ENCODE data around the gene NDUFB6.
A peak's percentile ranks its signal among the peaks of the same experiment; 100 is the strongest.

The NDUFB6 gene

DNA sequence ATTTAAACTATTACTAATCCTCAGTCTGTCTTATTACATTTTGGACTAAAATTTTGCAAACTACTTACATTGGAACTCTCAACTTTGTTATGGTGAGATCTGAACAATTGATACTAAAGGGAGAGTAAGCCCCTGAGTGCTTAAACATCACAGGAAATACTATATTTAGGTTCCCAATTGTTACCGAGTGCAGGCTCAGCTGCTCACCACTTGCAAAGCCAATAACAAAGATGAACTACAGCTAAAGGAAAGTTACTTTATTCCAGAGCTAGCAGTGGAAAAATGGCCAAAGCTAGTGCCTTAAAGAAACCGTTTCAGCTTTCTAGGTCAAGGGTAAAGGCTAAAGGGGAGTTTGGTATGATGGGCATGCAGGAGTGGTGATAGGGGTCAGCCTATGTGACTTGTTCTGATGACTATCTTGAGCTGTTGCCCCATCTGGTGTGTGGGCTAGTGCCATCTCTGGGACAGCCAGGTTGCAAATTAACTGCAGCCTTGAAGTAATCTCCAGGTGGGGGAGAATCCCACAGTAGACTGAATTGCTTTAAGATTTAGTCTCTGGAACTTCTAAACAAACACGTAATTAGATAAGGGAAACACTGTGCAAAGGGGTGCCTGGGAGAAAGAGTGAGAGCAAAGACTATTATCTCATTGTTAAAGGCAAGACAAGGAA lies 7.8 kb upstream of the NDUFB6 start:
- peaks cover 0 to 1% of the 10 kb centered on the region in 2 donors for H3K4me1 Mint-ChIP-seq
- no peaks in the 10 kb centered on the region for H3K9me3 Mint-ChIP-seq
- no peak for ATAC-seq (replicated peaks)
- no peak overlapping the region for H3K27ac Mint-ChIP-seq
- DNase-seq: no peak
- no peaks in the 10 kb centered on the region for H3K36me3 Mint-ChIP-seq
- no peak overlapping the region for H3K4me3 Mint-ChIP-seq
- peaks cover 25 to 38% of the 10 kb centered on the region in 2 donors for H3K27me3 Mint-ChIP-seq

DNA sequence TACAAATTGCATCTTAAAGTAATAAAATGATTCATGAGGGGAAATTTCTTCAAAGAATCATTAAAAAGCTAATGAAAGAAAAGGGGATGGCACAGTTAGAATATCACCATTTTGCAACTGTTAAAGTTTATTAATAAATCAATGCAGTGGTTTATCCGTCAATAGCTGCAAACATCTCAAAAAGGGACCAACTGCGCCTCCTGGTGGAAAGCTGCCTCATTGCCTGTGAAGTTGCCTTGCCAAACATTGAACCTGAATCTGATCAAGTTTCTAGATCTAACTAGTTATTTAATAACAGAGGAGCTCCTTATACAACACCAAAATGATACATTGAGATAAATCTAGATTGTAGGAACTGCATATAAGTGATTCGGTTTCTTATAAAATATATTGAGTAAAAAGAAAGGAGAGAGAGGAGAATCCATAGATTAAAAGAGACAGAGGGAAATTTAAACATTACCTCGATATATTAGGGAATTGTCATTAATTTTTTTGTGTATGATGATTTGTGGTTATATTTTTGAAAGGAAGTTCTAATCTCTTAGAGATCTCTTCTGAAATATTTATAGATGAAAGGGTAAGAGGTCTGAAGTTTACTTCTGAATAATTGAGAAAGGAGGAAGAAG lies 6.9 kb upstream of the NDUFB6 start:
- no peak overlapping the region for H3K4me3 Mint-ChIP-seq
- peaks cover 0 to 1% of the 10 kb centered on the region in 2 donors for H3K4me1 Mint-ChIP-seq
- no peaks in the 10 kb centered on the region for H3K36me3 Mint-ChIP-seq
- no peak overlapping the region for H3K27ac Mint-ChIP-seq
- peaks cover 20 to 31% of the 10 kb centered on the region in 2 donors for H3K27me3 Mint-ChIP-seq
- H3K9me3 Mint-ChIP-seq: no peaks in the 10 kb centered on the region
- peak; percentile 47 to 48 for ATAC-seq (replicated peaks)
- DNase-seq: peak; percentile 23

GRCh38 chr9:32578976-32579375 lies 6.0 kb upstream of the NDUFB6 start:
- no peak for ATAC-seq (replicated peaks)
- Mint-ChIP-seq H3K36me3 (no peaks in the 10 kb centered on the region), H3K9me3 (no peaks in the 10 kb centered on the region), H3K27ac (no peak overlapping the region), H3K4me1 (peaks cover 0 to 1% of the 10 kb centered on the region in 2 donors), H3K4me3 (no peak overlapping the region), H3K27me3 (peaks cover 16 to 27% of the 10 kb centered on the region in 2 donors)
- DNase-seq: no peak

DNA sequence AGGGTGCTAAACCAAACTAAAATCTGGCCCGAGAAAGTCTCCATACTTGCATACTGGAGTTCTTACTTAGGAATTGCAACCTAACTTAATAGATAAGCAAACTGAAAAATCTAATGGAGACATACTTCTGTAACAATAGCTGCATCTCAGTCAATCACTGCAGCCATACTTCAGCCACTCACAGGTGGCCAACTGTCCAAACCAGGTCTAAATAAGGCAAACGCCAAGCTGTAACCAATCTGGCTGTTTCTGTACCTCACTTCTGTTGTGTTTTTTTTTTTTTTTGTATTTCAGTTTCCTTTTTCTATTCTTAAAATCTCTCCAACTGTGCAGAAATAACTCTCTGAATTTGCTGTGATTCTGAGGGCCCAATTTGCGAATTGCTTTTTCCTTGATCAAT lies 4.4 kb upstream of the NDUFB6 start:
- H3K4me1 Mint-ChIP-seq: peaks cover 0 to 5% of the 10 kb centered on the region in 2 donors
- no peaks in the 10 kb centered on the region for H3K9me3 Mint-ChIP-seq
- ATAC-seq (replicated peaks): no peak
- peaks cover 16 to 27% of the 10 kb centered on the region in 2 donors for H3K27me3 Mint-ChIP-seq
- H3K36me3 Mint-ChIP-seq: no peaks in the 10 kb centered on the region
- no peak for DNase-seq
- no peak overlapping the region for H3K4me3 Mint-ChIP-seq
- H3K27ac Mint-ChIP-seq: no peak overlapping the region

- H3K27ac Mint-ChIP-seq: no peak overlapping the region
Observed at GRCh38 chr9:32574858-32575257, 1.9 kb upstream of the NDUFB6 start.

GRCh38 chr9:32573821-32574220 lies 862 bp upstream of the NDUFB6 start:
- peaks cover 9 to 13% of the 10 kb centered on the region in 2 donors for H3K4me1 Mint-ChIP-seq
- H3K36me3 Mint-ChIP-seq: peaks cover 4 to 7% of the 10 kb centered on the region in 2 donors
- H3K4me3 Mint-ChIP-seq: peak overlapping the region in 1 of 2 donors; percentile 99
- no peaks in the 10 kb centered on the region for H3K9me3 Mint-ChIP-seq
- no peak overlapping the region for H3K27ac Mint-ChIP-seq
- H3K27me3 Mint-ChIP-seq: peaks cover 8 to 11% of the 10 kb centered on the region in 2 donors
- no peak for ATAC-seq (replicated peaks)
- DNase-seq: no peak

More at GRCh38 chr9:32574858-32575257, 1.9 kb upstream of the NDUFB6 start:
- Mint-ChIP-seq H3K4me3 (no peak overlapping the region), H3K4me1 (peaks cover 8 to 11% of the 10 kb centered on the region in 2 donors), H3K9me3 (no peaks in the 10 kb centered on the region), H3K27me3 (peaks cover 8 to 20% of the 10 kb centered on the region in 2 donors), H3K36me3 (peaks cover 3 to 5% of the 10 kb centered on the region in 2 donors)
- no peak for DNase-seq
- no peak for ATAC-seq (replicated peaks)

DNA sequence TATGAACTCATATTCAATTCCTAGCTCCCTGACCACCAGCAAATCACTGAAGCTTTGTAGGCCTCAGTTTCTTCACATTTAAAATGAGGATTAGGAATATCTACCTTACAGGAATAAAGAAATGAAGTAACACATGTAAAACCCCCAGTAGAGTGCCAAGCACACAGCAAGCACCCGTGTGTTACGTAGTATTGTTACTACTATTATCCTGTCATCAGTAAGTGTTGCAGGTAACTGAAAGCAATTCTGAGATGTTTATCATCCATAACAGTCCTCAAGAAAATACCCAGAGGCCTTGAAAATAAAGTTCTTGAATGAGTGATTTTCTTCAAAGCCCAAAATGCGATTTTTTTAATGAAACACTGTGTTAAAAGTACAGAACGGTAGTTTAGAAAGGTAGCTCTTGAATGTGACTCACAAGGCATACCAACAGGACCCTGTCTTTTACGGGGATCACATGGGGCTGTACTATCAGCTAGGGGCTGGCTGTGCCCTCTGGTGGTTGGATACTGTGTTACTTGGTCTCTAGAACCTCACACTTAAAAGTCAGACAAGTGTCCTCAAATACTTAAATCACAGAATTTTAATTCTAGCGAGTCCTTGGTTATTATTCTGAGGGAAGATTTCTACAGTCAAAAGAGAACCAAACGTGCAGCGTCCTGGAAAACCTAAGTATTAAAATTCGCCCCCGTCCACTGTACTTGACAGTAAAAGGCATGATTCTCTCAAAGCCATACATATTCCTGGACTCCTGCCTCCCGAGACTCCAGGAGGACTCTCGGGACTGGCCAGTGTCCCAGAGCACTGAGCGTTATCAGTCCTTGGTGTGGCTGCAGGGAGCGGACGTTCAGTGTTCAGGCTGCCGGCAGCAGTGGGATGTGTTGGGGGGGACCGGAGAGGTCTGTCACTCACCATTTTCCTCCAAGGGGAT lies 725 bp downstream of the NDUFB6 start:
- DNase-seq (peak; percentile 51), ATAC-seq (replicated peaks) (peak; percentile 88 to 92)
- Mint-ChIP-seq H3K27ac (peak overlapping the region; percentile 99), H3K4me3 (peak overlapping the region; percentile 92 to 99), H3K36me3 (peaks cover 13 to 17% of the 10 kb centered on the region in 2 donors), H3K4me1 (peaks cover 10 to 13% of the 10 kb centered on the region in 2 donors), H3K9me3 (no peaks in the 10 kb centered on the region), H3K27me3 (peaks cover 0 to 4% of the 10 kb centered on the region in 2 donors)

GRCh38 chr9:32570262-32570661 lies 2.7 kb downstream of the NDUFB6 start:
- Mint-ChIP-seq H3K4me1 (peaks cover 13 to 14% of the 10 kb centered on the region in 2 donors), H3K4me3 (no peak overlapping the region), H3K27me3 (no peaks in the 10 kb centered on the region), H3K36me3 (peaks cover 25 to 28% of the 10 kb centered on the region in 2 donors), H3K27ac (no peak overlapping the region), H3K9me3 (no peaks in the 10 kb centered on the region)
- ATAC-seq (replicated peaks) (no peak), DNase-seq (no peak)

GRCh38 chr9:32566770-32567169 lies 6.2 kb downstream of the NDUFB6 start:
- no peak for ATAC-seq (replicated peaks)
- no peak overlapping the region for H3K27ac Mint-ChIP-seq

DNA sequence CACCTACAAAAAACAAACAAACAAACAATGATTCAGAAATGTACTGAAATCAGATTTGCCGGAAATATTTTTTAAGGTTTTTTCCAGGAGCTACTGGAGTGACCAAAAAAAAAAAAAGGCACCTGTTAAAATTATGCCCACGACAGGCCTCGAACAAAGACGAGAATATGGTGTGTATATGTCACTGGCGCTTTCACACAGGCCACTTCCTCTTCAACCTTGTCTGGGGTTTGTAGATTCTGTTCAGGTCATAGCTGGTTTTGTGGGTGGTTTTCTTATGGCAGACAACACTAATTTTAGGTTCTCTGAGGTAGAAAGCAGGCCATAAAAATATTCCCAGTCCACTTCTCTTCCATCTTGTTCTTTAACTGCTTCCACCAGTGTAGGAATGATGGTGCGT lies 7.0 kb downstream of the NDUFB6 start:
- DNase-seq: no peak
- no peaks in the 10 kb centered on the region for H3K27me3 Mint-ChIP-seq
- no peak overlapping the region for H3K4me3 Mint-ChIP-seq
- peaks cover 8 to 20% of the 10 kb centered on the region in 2 donors for H3K4me1 Mint-ChIP-seq
- H3K27ac Mint-ChIP-seq: peak overlapping the region; percentile 47
- ATAC-seq (replicated peaks): no peak
- peaks cover 29 to 44% of the 10 kb centered on the region in 2 donors for H3K36me3 Mint-ChIP-seq
- H3K9me3 Mint-ChIP-seq: no peaks in the 10 kb centered on the region

More at GRCh38 chr9:32566770-32567169, 6.2 kb downstream of the NDUFB6 start:
- Mint-ChIP-seq H3K36me3 (peaks cover 29 to 40% of the 10 kb centered on the region in 2 donors), H3K9me3 (no peaks in the 10 kb centered on the region), H3K27me3 (no peaks in the 10 kb centered on the region), H3K4me3 (no peak overlapping the region), H3K4me1 (peaks cover 9 to 17% of the 10 kb centered on the region in 2 donors)
- DNase-seq: no peak

- DNase-seq (no peak), ATAC-seq (replicated peaks) (no peak)
- Mint-ChIP-seq H3K27me3 (no peaks in the 10 kb centered on the region), H3K36me3 (peaks cover 2 to 19% of the 10 kb centered on the region in 2 donors), H3K4me1 (peaks cover 21 to 25% of the 10 kb centered on the region in 2 donors), H3K27ac (no peak overlapping the region), H3K9me3 (no peaks in the 10 kb centered on the region), H3K4me3 (no peak overlapping the region)
Observed at GRCh38 chr9:32558408-32558934, 14.5 kb downstream of the NDUFB6 start.

GRCh38 chr9:32554591-32554990 lies 18.4 kb downstream of the NDUFB6 start:
- H3K36me3 Mint-ChIP-seq: peaks cover 5 to 25% of the 10 kb centered on the region in 2 donors
- H3K4me3 Mint-ChIP-seq: no peak overlapping the region
- DNase-seq (no peak), ATAC-seq (replicated peaks) (no peak)
- H3K9me3 Mint-ChIP-seq: no peaks in the 10 kb centered on the region
- H3K27ac Mint-ChIP-seq: no peak overlapping the region
- no peaks in the 10 kb centered on the region for H3K27me3 Mint-ChIP-seq
- H3K4me1 Mint-ChIP-seq: peaks cover 20 to 51% of the 10 kb centered on the region in 2 donors

DNA sequence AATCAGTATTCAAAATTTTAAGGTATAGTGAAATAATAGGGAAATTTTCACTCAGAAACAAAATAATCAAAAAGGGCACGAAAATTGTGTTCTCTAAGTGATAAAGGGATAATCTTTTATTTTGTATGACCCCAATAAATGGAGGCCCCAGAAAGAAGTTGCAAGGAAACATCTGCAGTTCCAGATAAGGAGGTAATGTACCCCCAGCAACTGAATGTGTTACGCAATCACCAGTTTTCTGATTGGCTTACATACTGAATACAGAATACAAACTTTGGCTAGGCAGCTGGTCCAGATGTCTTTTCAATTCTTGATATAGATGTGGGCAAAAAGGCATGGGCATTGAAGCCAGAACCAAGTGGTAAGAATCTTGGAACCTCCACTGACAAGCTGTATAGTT lies 18.9 kb downstream of the NDUFB6 start:
- H3K4me1 Mint-ChIP-seq: peaks cover 16 to 50% of the 10 kb centered on the region in 2 donors
- no peak overlapping the region for H3K4me3 Mint-ChIP-seq
- H3K27ac Mint-ChIP-seq: no peak overlapping the region
- H3K27me3 Mint-ChIP-seq: no peaks in the 10 kb centered on the region
- no peak for ATAC-seq (replicated peaks)
- no peaks in the 10 kb centered on the region for H3K9me3 Mint-ChIP-seq
- peaks cover 5 to 23% of the 10 kb centered on the region in 2 donors for H3K36me3 Mint-ChIP-seq
- no peak for DNase-seq

Data from stimulated activated naive B cell treated with anti-CD40 and anti-IgM and Interleukin-4, amounts not matched to agents 10 μg/mL and 1 μg/mL and 100 μg/mL, for 72 hours (primary cell).